GM21576 (cell line): Measurements from ENCODE around the gene FAM89B.
"Not testable (repeated sequence)": the region's sequence is repeated elsewhere in the genome, so short reads cannot be mapped to it uniquely, and the experiment has no call there.

Experiments
- ATAC-seq: cut with Tn5 transposase; IDR thresholded peaks from one replicate; pipeline ENCODE4 v1.9.1; 2021; ENCODE audit warnings: mild to moderate bottlenecking, moderate library complexity; ENCODE audit not compliant: unreplicated experiment

Gene FAM89B

DNA sequence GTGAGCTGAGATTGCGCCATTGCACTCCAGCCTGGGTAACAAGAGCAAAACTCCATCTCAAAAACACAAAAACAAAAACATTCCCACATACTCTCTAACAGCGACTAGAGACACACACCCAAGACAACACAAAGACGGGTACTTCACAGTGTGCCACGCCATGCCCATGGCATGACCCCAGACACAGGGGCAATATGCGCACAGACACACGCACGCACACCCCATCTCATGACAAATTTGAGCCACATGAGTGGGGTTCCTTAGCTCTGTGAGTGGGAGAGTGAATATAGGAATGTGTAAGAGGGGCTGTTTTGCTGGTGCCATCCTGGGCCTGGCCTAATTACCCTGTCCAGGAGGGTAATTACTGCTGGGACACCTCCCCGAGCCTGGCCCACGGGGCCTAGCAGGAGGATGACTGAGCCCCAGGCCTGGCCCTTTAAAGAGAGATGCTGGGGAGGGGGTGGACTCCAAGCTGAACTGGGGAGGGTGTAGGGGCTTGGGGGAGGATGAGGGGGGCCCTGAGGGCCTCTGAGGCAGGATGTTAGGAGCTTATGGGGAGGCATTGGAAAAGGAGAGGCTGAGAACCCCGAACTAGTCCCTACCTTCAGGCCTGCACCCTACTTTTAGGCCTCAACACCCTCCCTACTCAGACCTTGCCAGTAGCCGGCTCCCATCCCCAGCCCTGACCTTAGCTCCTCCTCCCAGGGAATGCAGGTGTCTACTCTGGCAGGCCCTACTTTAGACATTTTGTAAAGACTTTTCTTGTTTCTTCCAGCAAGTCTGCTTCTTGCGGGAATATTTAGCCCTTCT, 15.7 kb upstream of the FAM89B start:
- ATAC-seq = no peak

DNA sequence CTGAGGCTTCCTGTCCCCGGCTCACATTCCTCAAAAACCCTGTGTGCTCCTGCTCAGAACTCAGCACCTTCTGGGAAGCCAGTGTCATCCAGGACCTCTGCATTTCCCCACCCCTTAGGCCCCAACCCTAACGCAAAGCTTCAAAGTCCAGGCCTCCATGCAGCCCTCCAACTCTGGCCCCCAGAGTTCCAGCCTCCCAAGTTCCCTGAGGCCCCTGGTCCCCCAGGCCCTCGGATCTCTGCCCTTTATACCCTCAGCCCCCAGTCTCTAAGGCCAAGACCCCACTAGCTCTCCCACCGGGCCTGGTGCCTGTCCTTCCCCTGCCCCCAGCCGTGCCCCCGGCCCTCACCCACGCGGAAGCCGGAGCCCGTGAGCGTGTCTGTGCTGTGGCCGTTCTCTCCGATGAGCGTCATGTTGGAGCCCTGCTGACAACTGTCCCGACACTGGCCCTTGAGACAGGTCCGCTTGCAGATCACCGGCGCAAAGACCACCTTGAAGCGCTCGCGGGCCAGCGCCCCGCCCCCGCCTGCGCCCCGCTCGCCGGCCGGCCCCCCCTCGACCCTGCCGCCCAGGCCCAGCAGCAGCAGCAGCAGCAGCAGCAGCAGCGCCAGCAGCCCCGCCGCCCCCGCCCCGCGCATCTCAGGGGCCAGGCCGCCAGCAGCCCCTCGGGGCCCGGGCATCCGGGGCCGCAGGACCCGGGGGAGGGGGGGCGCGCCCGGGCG, 14.9 kb upstream of the FAM89B start:
- ATAC-seq = no peak

DNA sequence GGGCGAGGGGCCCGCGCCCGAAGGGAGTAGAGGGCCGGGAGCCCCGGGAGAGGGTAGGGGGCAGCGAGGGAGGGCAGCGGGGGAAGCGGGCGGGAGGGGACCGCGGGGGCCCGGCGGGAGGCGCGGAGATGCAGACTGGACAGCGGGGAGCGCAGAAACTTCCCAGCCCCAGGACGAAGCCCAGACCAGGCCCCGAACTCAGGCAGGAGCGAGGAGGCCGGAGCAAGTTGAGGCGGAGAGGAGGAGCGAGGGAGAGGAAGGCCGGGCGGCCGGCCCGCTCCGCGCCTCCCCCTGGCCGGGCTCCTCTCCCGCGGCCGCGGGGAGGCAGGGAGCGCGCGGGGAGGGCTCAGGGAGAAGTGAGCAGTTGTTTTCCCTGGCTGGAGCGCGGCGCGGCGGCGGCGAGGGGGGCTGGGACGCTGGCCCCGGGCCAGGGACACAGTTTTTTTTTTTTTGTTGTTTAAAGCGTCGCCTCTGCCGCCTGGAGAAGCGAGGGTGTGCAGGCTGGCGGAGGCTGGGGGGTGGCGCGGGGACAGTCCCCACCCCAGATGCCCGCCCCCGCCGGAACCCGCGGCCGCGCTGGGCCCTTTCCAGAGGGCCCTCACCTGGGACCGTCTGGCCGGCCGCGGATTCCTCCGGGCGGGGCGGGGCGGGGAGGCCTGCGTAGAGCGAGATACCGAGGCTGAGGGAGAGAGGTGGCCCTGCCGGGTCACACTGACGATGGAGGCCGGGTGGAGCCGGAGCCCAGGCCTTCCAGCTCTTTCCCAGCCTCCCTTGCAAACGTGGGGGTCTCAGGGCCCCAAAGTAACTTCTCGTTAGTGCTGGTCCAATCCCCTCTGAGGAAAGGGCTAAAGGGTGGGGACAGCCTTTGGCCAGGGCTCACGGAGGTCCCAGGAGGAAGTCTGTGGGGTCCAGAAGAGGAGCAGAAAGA, 14.1 kb upstream of the FAM89B start, which contains the start of gene LTBP3:
Gene LTBP3, minus strand, starts transcription at position 358 of the 928 bp plus-strand sequence. CDS start 400 bp downstream, outside the sequence.
- no peak for ATAC-seq

DNA sequence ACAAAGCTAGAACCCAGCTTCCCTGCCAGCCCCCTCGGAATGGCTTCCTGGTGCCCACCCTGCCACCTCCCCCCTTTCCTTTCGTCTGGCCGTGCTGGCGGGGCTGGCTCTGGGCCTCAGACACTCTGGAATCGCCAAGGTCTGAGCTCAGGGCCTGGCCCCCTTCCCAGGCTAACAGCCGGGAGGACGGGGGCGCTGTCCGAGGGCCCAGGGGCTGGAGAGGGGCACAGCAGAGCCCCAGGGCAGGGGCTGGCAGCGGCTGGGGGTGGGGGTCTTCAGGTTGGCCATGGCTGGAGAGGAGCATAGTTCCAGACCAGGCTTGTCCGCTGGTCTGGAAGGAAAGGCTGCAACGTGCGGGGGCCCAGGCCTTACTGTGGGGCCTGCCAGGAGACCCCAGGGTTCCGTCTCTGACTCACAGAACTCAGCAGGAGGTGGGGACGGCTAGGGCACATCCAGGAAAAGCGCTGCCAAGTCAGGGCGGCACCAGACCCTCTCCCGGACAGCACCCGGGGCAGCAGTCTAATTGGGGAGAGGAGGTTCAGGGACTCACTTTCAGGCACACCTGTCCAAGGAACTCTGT, 13.3 kb upstream of the FAM89B start:
- no peak for ATAC-seq

DNA sequence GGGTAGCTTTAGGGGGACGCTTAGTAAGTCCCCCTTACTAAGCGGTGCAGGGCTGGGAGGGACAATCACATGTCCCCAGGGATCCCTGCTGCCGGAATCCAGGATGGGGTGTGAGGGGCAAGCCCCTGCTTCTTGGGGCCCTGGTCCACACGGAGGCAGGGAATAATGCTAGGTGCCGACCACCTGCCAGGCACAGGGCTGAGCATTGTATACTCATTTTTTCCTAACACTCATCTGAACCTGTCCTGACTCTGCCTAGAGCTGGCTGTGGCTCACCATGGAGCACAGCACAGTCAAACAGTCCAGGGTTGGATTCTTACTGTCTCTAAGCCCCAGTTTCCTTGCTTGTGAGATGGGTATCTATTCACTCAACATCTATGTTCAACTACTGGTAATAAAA, 12.8 kb upstream of the FAM89B start:
- no peak for ATAC-seq

DNA sequence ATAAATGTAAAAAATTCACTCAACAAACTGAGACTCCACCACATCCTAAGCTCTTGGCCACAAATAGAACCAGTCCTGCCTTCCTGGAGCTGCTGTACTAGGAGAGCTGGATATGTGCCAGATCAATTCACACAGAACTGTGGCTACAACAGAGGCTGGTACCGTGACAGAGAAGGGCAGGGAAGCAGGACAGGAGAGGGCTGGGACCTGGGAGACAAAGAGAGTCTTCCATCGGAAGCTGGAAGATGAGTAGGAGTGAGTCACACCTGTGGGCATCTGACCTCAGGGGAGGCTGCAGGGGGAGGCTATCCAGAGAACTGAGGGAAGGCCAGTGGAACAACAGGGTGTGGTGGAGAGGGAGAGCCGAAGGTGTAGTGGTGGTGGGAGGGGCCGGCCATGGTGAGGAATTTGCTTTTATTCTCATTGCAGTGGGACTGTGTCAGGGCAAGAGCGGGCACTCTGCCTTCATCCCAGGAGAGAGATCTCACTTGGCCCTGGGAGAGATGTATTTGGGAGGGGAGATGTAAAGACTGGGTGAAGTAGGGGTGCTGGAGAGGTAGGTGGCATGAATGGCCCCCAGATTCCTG, 12.3 kb upstream of the FAM89B start:
- ATAC-seq = no peak

DNA sequence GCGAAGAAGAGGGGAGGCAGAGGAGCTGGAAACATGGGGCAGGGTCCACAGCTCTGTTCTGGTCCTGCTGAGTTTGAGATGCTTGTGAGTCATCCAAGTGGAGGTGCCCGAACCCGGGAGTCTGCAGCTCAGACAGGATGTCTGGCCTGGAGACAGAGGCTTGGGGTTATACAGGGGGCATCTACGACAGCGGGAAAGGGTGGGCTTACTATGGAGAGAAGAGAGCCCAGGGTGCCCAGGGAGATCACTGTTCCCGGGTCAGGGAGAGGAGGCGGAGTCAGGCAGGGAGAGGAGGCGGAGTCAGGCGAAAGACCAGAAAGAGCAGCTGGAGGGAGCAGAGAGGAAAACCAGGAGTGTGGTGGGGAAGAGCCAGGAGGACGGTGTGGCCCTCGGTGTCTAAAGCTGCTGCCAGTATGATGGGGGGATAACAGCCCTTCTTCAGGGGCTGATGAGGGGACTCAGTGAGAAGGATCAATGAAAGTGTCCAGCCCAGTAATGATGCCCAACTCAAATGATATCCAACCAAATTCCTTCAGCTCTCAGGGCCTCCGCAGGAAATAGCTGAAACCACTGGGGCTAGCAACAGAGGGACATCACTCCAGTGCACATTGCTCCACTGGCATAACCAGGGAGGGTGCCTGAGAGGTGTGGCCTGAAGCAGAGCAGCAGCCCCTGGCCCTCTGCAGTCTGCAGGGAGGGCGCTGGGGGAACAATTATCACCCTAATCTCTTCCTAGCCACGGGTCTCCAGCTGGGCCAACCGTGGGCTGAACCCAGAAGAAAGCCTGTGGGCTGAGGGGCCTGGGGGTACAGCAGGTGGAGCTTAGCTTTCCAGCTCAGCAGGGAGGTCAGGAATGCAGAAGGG, 11.6 kb upstream of the FAM89B start:
- ATAC-seq = no peak

DNA sequence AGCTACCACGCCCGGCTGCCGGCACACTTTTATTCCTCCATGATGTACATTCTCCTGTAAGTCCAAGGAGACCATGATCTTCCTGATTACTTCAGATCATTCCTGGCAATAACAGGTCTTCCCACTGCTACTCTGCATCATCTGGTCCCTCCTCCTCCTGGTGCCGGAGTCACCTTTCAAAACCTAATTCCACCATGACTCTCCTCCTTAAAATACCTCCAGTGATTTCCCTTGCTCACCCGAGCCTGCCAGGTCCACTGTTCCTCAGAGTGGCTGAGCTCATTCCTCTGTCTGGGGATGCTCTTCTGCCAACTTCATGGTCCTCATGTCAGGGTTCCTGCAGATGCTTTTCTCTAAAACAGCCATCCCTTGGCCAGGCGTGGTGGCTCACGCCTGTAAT, 10.3 kb upstream of the FAM89B start:
- ATAC-seq = no peak

DNA sequence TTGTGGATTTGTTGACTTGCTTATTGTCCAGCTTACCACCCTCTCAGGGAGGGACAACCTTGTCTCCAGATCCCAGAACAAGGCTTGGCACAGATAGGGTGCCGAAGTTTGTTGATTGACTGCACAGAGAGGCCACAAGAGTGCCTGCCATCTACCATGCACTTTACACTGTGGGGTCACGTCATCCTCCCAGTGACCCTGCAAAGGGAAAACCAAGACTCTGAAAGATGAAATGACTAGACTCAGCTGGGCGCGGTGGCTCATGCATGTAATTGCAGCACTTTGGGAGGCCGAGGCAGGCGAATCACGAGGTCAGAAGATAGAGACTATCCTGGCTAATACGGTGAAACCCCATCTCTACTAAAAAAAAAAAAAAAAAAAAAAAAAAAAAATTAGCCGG, 9.6 kb upstream of the FAM89B start:
- no peak for ATAC-seq

DNA sequence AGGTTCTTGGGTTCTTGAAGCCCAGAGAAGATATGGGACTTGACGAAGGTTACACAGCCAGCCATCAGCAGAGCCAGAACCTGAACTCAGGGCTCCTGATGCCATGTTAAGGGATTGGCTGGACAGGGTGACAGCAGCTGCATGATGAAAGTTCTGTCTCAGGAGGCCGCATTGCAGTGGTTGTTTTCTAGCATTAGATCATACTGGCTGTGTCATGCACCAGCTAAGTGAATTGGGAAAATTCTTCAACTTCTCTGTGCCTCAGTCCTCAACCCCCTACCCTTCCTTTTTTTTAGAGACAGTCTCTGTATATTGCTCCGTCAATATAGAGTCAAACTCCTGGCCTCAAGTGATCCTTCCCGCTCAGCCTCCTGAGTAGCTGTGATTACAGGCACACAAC, 8.7 kb upstream of the FAM89B start:
- ATAC-seq = no peak

DNA sequence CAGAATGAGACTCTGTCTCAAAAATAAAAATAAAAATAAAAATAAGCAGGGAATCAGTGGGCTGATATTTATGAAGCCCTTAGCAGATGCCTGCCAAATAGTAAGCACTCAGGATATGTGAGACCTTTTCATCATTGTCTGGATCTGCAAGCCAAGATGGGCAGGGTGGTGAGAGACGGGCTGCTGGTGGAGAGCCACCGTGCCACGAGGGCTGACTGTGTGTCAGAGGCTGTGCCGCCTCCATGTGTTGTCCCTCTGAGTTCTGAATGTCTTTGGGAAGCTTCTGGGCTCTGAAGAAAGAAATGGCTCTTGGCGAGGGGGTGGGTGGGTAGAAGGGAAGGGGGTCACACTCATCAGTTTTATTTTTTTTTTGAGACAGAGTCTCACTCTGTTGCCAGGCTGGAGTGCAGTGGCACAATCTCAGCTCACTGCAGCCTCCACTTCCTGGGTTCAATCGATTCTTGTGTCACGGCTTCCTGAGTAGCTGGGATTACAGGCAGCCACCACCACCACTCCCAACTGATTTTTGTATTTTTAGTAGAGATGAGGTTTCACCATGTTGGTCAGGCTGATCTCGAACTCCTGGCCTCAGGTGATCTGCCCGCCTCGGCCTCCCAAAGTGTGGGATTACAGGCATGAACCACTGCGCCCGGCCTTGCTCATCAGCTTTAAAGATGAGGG, 7.3 kb upstream of the FAM89B start:
- not testable (repeated sequence) for ATAC-seq

DNA sequence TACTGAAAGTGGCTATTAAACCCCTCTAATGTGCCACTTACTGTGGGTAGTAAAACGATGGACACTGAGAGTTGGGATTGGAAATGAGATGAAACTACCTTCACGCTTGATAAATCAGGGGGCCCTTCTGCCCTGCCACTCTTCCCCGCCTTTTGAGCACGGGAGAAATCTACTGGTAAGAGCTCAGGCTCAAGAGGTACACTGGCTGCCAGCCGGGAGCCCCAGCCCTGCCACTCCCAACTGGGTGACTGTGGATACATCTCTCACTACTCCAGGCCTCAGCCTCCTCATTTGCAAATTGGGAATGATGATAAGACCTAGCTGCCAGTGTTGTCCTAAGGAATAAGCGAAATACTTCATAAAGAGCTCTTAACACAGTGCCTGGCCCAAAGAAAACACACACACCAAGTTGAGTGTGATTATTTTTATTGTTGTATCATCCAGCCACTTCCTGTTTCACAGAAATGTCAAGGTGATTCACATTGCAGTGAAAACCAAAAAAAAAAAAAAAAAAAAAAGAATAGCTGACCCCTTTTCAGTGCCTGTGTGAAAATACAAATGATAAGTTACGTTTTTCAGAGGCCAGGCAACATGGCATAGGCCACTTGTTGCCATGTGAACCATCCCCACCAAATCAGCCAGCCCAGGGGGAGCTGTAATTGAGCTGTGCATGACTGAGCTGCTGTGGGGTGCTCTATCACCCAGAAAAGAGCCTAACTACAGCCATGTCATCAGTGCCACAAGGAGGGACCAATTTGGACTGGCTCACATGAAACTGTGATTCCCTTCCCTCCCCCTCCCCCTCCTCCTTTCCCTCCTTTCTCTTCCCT, 6.5 kb upstream of the FAM89B start:
- no peak for ATAC-seq

DNA sequence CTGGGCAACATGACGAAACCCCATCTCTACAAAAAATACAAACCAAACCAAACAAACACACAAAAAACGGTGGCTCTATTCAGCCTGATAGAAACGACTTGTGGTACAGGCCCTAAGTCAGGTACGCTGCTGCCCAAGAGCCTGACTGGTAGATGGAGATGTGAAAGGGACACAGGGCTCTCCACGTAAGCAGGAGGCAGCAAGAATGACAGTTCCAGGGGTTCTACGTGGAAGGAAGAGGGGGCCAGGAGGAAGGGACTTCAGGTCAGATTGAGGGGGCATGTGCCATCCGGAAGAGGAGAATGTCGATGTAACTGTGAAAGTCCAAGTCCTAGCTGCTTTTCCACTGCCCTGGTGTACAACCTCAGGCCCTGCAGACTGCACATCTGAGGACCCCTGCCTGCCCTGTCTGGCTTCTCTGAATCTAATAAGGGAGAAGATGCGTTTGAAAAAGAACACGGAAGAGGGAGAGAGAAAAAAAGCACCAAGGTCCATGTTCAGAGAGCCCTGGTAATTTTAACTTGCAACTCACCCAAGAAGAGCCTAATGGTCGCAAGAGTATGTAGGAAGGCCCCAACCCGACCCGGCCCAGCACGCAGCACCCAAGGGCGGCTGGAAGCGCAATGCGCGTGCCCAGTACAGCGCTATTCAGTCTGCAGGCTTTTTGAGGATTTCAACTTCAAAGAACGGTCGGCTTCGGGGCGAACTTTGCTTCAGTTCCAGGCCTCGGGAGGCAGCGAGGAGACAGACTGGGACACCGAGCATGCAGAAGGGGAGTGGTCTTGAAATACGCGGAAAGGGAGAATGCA, 3.0 kb upstream of the FAM89B start:
- ATAC-seq = no peak

DNA sequence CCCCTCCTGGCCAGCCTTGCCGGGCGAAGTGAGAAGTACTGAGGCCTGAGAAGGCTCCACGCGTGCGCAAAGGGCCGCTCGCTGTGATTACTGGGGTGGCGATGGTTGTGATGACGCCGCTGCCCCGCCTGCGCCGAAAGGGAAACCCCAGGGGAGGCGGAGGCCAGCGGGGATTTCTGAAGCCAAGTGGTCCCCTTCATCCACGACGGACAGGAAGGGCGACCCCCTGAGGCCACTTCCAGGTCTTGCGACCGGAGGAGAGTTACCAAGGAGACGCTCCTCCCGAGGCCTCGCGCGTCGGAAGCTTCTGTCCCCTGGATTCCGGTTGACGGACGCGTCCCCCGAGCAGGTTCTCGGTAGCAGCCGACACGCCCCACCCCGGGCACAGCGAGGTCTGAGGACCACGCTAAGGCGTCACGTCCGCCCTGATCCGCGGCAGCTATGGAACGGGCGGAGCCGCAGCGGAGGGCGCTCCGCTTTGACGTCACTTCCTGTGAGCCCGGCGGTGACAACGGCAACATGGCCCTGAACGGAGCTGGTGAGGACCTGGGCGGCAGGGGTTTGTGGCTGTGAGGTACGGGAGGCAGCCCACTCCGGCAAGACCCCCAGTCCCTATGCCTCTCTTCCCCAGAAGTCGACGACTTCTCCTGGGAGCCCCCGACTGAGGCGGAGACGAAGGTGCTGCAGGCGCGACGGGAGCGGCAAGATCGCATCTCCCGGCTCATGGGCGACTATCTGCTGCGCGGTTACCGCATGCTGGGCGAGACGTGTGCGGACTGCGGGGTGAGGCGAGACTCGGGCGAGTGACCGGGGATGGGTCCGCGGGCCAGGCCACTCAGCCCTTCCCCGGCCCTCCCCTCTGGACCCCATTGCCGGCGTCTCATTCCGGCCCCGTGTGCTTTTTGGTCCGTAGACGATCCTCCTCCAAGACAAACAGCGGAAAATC, 2.1 kb upstream of the FAM89B start, which contains the start of gene ZNRD2:
Gene ZNRD2, plus strand, starts transcription at position 505 of the 946 bp plus-strand sequence. Its CDS starts 15 bp downstream, at position 520.
- peak; percentile 53 for ATAC-seq

DNA sequence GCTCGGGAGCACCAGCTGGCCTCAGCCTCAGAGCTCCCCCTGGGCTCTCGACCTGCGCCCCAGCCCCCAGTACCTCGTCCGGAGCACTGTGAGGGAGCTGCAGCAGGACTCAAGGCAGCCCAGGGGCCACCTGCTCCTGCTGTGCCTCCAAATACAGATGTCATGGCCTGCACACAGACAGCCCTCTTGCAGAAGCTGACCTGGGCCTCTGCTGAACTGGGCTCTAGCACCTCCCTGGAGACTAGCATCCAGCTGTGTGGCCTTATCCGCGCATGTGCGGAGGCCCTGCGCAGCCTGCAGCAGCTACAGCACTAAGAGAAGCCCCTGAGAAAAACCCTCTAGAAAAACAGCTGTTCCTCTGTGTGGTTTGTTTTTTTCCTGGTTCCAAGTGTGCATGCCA, 918 bp upstream of the FAM89B start:
- no peak for ATAC-seq

DNA sequence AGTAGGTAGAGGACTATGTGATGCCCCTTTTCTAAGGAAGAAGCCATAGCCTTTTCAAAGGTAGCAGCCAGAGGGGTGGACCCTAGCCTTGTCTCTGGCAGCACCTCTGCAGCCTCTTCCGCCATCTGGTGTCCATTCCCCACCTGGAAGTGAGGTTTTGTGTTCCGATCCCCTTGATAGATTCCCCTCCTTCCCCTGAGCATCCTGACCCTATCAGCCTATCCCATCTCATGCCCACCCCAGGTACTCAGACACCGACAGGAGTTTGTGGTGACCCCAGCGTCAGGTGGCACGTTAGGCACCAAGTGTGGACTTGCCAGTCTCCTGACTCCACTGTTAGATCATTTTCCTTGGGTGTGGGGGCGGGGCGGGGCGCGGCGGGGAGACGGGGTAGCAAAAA, 398 bp upstream of the FAM89B start:
- ATAC-seq = no peak
